GM13977 (cell line): ENCODE measurements around the gene GSC2.

ENCODE experiments used
- DNase-seq: peaks from one replicate; pipeline ENCODE4 v3.0.0; 2012; ENCODE audit warnings: low spot score
- in situ Hi-C: fragments of 300-500 bp; cut with MboI; formaldehyde crosslinking; loops from one replicate; pipeline ENCODE4 v1.12.0; 2022; ENCODE audit warnings: low sequenced_read_pairs, low pct_unique_long_range_greater_than_20kb, mixed read lengths, inconsistent platforms; ENCODE audit not compliant: unreplicated experiment
- TF ChIP-seq, protein P1 (sequence below): IDR thresholded peaks from 2 replicates; pipeline ENCODE4 v1.5.1; 2012; ENCODE audit warnings: mild to moderate bottlenecking, control low read depth; ENCODE audit not compliant: insufficient read depth; ENCODE audit errors: extremely low read depth, missing control alignments

The GSC2 gene

GRCh38 chr22:19150482-19151328 lies 613 bp upstream of the GSC2 start:
- no peak for DNase-seq
- in situ Hi-C loops: no loop called here
- TF ChIP-seq, protein P1, sequence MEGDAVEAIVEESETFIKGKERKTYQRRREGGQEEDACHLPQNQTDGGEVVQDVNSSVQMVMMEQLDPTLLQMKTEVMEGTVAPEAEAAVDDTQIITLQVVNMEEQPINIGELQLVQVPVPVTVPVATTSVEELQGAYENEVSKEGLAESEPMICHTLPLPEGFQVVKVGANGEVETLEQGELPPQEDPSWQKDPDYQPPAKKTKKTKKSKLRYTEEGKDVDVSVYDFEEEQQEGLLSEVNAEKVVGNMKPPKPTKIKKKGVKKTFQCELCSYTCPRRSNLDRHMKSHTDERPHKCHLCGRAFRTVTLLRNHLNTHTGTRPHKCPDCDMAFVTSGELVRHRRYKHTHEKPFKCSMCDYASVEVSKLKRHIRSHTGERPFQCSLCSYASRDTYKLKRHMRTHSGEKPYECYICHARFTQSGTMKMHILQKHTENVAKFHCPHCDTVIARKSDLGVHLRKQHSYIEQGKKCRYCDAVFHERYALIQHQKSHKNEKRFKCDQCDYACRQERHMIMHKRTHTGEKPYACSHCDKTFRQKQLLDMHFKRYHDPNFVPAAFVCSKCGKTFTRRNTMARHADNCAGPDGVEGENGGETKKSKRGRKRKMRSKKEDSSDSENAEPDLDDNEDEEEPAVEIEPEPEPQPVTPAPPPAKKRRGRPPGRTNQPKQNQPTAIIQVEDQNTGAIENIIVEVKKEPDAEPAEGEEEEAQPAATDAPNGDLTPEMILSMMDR: no peak

DNA sequence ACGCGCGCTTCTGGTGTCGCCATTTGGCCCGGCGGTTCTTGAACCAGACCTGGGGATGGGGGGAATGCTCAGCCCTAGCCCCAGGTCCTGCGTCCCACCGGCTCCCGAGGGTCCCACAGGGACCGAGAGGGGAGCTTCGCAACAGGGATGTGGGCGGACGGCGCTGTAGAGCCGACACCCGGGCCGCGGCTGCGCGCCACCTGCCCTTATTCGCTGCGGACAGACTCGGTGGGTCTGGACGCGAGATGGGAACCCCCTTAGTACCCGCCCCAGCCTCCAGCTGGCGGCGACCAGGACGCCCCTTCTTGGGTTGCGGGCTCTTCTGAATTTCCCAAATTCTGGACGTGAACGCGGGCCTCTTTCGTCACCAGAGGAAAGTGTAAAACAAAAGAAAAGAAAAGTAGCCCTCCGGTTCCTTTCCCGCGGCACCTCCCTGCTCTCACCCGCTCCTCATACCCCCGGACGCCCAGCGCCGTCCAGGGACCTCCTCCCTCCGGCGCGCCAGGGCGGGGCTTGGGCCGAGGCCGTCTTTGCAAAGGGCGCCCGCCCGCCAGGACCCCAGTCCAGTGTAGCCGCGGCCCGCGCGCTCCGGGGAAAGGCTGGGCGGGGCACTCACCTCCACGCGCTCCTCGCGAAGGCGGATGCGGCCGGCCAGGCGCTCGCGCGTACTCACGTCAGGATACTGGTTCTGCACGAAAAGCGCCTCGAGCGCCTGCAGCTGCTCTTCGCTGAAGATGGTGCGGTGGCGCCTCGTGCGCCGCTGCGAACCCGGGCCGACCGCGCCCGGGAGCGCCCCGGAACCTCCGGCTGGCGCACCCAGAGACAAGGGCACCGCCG lies 827 bp downstream of the GSC2 start:
- DNase-seq: no peak
- in situ Hi-C loops: no loop called here
- TF ChIP-seq, protein P1: no peak

- TF ChIP-seq, protein P1: no peak
- DNase-seq: no peak
- in situ Hi-C loops: no loop called here
These were observed 1.6 kb downstream of the GSC2 start for GRCh38 chr22:19148417-19149046.

DNA sequence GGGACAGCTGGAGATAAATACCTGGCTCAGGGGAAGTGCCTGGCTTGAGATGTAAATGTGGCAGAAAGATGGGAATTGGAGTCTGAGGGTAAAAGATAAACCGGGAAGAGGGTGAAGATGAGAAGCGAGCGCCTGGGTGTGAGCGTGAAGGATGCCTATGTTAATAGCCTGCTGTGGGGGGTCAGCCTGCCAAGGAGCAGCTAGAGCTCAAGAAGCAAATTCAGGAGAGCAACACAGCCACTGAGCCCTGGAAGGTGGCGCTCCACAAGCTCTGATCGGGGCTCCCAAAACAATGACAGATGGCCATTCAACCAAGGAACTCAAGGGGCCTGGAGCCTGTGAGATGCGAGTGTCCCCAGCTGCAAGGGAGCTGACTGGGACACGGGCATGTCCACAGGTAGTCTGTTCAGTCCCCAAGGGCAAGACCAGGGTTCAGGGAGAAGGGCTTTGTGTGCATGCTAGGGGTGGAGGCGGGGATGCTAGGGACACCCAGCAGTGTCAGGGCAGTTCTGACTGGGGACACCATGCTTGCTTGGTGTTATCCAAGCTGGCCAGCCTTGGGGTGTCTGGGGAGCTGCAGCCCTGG lies 2.8 kb downstream of the GSC2 start:
- TF ChIP-seq, protein P1: no peak
- DNase-seq: no peak
- in situ Hi-C loops: no loop called here

GRCh38 chr22:19146215-19146968 lies 3.7 kb downstream of the GSC2 start:
- in situ Hi-C loops: no loop called here
- TF ChIP-seq, protein P1: no peak

GRCh38 chr22:19143967-19144400 lies 6.1 kb downstream of the GSC2 start:
- DNase-seq: no peak
- TF ChIP-seq, protein P1: no peak
- in situ Hi-C loops: no loop called here

More at GRCh38 chr22:19146215-19146968, 3.7 kb downstream of the GSC2 start:
- no peak for DNase-seq
